HG03025 (cell line): Measurements from ENCODE around the gene CDH23.

ENCODE experiments used
- ATAC-seq: cut with Tn5 transposase; IDR thresholded peaks from one replicate; pipeline ENCODE4 v1.9.1; 2021; ENCODE audit warnings: mild to moderate bottlenecking, moderate library complexity; ENCODE audit not compliant: unreplicated experiment, low FRiP score

Gene CDH23

GRCh38 chr10:71509444-71509843 lies 112.7 kb downstream of the CDH23 start:
- ATAC-seq = no peak

DNA sequence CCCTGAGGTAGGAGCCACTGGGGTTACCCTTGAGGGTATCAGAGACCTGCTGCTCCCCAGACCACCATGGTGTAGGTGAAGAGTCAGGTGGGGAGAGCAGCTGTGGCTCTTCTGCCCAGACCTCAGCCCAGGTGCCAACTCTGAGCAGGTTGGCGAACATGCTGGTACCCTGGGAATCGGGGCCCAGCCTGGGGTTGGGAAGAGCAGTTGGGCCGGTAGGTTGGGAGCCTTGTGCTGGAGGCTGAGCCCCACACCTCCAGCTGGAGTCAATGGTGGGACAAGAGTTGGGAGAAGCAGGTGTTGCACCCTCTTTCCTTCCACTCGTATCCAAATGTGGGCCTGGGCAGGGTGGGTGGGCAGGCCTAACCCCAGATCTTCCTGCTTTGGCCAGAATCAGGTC lies 114.5 kb downstream of the CDH23 start:
- ATAC-seq = no peak

DNA sequence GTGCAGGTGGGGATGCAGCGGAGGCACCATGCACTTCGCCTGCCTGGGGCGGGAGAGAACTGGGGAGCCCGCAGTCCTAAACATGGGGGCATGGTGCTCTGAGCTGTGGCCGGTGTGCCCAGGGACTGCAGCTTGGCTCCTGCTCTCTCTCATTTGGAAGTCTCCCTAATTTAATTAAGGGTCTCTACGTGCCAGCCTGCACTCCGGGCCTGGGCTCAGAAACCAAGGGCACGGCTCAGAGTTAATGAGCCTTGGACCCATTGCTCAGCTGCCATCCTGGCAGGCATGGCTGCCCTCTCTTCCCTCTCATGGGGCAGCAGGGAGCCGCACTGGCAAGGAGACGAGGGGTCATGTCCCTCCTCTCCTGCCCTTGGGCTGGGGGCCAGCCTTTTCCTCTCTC lies 115.6 kb downstream of the CDH23 start:
- ATAC-seq = no peak

- ATAC-seq = no peak
These were observed 116.2 kb downstream of the CDH23 start for GRCh38 chr10:71512761-71513539.

DNA sequence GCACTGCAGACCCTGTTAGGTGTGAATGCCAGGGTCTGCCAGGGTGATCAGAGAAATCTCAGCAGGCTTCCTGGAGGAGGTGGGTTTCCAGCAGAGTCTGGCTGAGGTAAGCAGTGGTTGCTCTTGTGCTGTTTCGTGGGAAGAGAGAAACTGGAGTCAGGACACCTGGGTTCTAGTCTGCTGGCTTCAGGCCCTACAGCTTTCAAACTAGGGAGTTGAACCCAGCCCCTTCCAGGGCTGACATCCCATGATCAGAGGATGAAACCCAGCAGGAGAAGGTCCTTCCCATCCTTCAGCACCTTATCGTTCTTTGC lies 116.8 kb downstream of the CDH23 start:
- ATAC-seq = no peak

- ATAC-seq = no peak
These were observed 117.2 kb downstream of the CDH23 start for GRCh38 chr10:71513936-71514335.

GRCh38 chr10:71515531-71516172 lies 118.9 kb downstream of the CDH23 start:
- no peak for ATAC-seq

- no peak for ATAC-seq
These were observed 120.2 kb downstream of the CDH23 start for GRCh38 chr10:71516890-71517289.

- ATAC-seq = no peak
These were observed 120.8 kb downstream of the CDH23 start for GRCh38 chr10:71517298-71518169.

GRCh38 chr10:71520042-71520441 lies 123.3 kb downstream of the CDH23 start:
- no peak for ATAC-seq

- no peak for ATAC-seq
These were observed 125.1 kb downstream of the CDH23 start for GRCh38 chr10:71521504-71522441.

DNA sequence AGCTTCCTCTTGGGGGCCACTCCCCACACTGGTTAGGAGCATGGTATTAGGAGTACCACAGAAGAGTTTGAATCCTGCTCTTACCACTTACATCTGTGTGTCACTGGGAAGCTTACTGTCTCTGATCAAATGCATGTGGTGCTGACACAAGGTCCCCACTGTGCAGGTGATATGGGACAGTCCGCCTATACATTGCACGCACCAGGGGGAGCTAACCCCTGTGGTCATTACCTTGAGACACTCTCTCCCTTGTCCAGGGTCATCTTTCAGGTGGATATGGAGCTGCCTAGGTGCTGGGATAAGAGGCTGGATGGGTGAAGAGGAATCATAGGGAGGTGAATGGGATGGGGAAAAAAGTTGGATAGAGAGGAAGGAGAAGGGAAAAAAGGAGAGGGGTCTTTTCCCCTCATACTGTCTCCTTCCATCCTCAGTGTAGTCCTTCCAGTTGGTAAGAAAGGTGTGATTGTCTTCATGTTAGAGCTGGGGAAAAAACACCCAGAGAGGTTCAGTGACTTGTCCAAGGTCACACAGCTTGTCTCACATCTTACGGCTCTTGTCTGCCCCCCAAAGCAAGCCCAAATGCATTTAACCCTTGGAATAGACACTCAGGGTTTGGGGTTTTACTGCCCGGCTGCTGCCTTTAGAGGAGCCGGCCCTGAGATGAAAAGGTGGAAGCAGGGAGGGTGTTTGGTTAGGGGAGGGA lies 125.9 kb downstream of the CDH23 start:
- ATAC-seq = no peak

- no peak for ATAC-seq
These were observed 127.0 kb downstream of the CDH23 start for GRCh38 chr10:71523756-71524155.

GRCh38 chr10:71525092-71525491 lies 128.4 kb downstream of the CDH23 start:
- no peak for ATAC-seq

DNA sequence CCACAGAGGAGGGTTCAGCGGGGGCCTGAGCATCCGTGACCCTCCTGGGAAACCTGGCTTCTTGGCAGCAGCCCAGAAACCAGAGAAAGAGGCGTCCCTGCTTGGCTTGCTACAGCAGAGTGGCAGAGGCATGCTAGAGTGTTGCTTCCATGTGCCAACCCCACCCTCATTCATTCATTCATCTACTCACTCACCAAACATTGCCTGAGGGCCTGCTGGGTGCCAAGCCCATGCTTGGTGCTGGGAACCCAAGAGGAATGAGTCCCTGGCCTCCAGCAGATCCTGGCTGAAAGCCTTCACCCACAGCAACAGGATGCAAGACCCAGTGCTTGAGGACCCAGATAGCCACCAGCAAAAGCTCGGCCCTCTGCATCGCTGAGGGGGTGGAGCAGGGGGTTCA lies 129.0 kb downstream of the CDH23 start:
- ATAC-seq = no peak

GRCh38 chr10:71526653-71527052 lies 129.9 kb downstream of the CDH23 start:
- ATAC-seq = no peak

GRCh38 chr10:71527135-71527534 lies 130.4 kb downstream of the CDH23 start:
- no peak for ATAC-seq

- ATAC-seq = no peak
These were observed 131.9 kb downstream of the CDH23 start for GRCh38 chr10:71528371-71529206.
